Adipose tissue (tissue), 3 donors: ENCODE data around the gene HPSE2. TPM values are rescaled to one million over a fixed set of nuclear protein-coding genes. Genes with fewer than 3 reads are reported as not detected.
"Not testable (repeated sequence)": the region's sequence is repeated elsewhere in the genome, so short reads cannot be mapped to it uniquely, and the experiment has no call there.

Experiments
- H3K27ac ChIP-seq: one replicate; pipeline ENCODE4 v1.5.1; 2013; ENCODE audit warnings: low read depth, low read length
- WGBS, 3 donors: extraction: QIAGEN DNeasy Blood & Tissue Kit; methylation state at CpG; one replicate each; pipeline ENCODE4 v1.1.7; 2013; 5-methylcytosine and 5-hydroxymethylcytosine counted together
- polyA plus RNA-seq, 3 donors: library from polyadenylated mRNA; stranded (reverse); fragments of 200-250 nt; gene quantifications; one replicate each; pipeline ENCODE4 v1.2.3, GENCODE V29; 2013
- donor health status: healthy with polysubstance abuse.
- donor health status: Bipolar disorder and iron deficiency.
- donor health status: healthy.

The HPSE2 gene
- polyA plus RNA-seq, 3 donors: 0.06 to 2.4 (median 1.0) TPM

- H3K27ac ChIP-seq: no peak overlapping the region
- 49 to 62% (median 56%) methylated on average over 4 of the region's 4 CpGs for WGBS, 3 donors
These were observed 668.1 kb downstream of the HPSE2 start for GRCh38 chr10:98567391-98568133.

- 46 to 56% (median 56%) methylated on average over 2 of the region's 2 CpGs for WGBS, 3 donors
- H3K27ac ChIP-seq: no peak overlapping the region
These were observed 671.8 kb downstream of the HPSE2 start for GRCh38 chr10:98563811-98564210.

GRCh38 chr10:98560565-98560964 is 675.1 kb downstream of the HPSE2 start:
- H3K27ac ChIP-seq: no peak overlapping the region

GRCh38 chr10:98556061-98556460 is 679.6 kb downstream of the HPSE2 start:
- H3K27ac ChIP-seq: no peak overlapping the region
- WGBS, 3 donors: 46 to 68% (median 67%) methylated on average over 3 of the region's 3 CpGs

More at GRCh38 chr10:98560565-98560964, 675.1 kb downstream of the HPSE2 start:
- 50 to 85% (median 84%) methylated on average over 2 of the region's 2 CpGs for WGBS, 3 donors

- H3K27ac ChIP-seq: no peak overlapping the region
- WGBS, 3 donors: 28 to 53% (median 44%) methylated on average over 7 of the region's 7 CpGs
These were observed 680.5 kb downstream of the HPSE2 start for GRCh38 chr10:98555021-98555619.

GRCh38 chr10:98541561-98541960 is 694.1 kb downstream of the HPSE2 start:
- WGBS, 3 donors: 56 to 67% (median 61%) methylated on average over 6 of the region's 7 CpGs
- H3K27ac ChIP-seq: not testable (repeated sequence)

- 67 to 80% (median 72%) methylated on average over 1 of the region's 1 CpG for WGBS, 3 donors
- H3K27ac ChIP-seq: no peak overlapping the region
These were observed 696.1 kb downstream of the HPSE2 start for GRCh38 chr10:98539578-98539977.

- no peak overlapping the region for H3K27ac ChIP-seq
These were observed 697.2 kb downstream of the HPSE2 start for GRCh38 chr10:98538472-98538871.

GRCh38 chr10:98536551-98536950 is 699.1 kb downstream of the HPSE2 start:
- WGBS, 3 donors: 48 to 77% (median 71%) methylated on average over 3 of the region's 3 CpGs
- no peak overlapping the region for H3K27ac ChIP-seq

GRCh38 chr10:98533746-98534445 is 701.8 kb downstream of the HPSE2 start:
- no peak overlapping the region for H3K27ac ChIP-seq
- WGBS, 3 donors: 79 to 95% (median 87%) methylated on average over 3 of the region's 3 CpGs

- 60 to 64% (median 64%) methylated on average over 3 of the region's 3 CpGs for WGBS, 3 donors
- no peak overlapping the region for H3K27ac ChIP-seq
These were observed 702.4 kb downstream of the HPSE2 start for GRCh38 chr10:98533241-98533640.

- 88 to 93% (median 90%) methylated on average over 9 of the region's 9 CpGs for whole genome bisulfite sequencing, 3 donors
- H3K27ac ChIP-seq: no peak overlapping the region
These were observed 706.9 kb downstream of the HPSE2 start for GRCh38 chr10:98528805-98529183.

- 61 to 67% (median 64%) methylated on average over 8 of the region's 8 CpGs for WGBS, 3 donors
- no peak overlapping the region for H3K27ac ChIP-seq
These were observed 707.4 kb downstream of the HPSE2 start for GRCh38 chr10:98528166-98528804.

GRCh38 chr10:98525969-98526368 is 709.7 kb downstream of the HPSE2 start:
- H3K27ac ChIP-seq: no peak overlapping the region
- WGBS, 3 donors: 77 to 89% (median 88%) methylated on average over 3 of the region's 3 CpGs

- WGBS, 3 donors: 89 to 92% (median 91%) methylated on average over 8 of the region's 8 CpGs
- no peak overlapping the region for H3K27ac ChIP-seq
These were observed 711.5 kb downstream of the HPSE2 start for GRCh38 chr10:98524124-98524523.

GRCh38 chr10:98519841-98520240 is 715.8 kb downstream of the HPSE2 start:
- no peak overlapping the region for H3K27ac ChIP-seq
- 70 to 78% (median 72%) methylated on average over 2 of the region's 2 CpGs for WGBS, 3 donors

GRCh38 chr10:98517672-98518071 is 718.0 kb downstream of the HPSE2 start:
- 48 to 78% (median 48%) methylated on average over 2 of the region's 2 CpGs for WGBS, 3 donors
- H3K27ac ChIP-seq: no peak overlapping the region

GRCh38 chr10:98516352-98516751 is 719.3 kb downstream of the HPSE2 start:
- 55 to 70% (median 61%) methylated on average over 2 of the region's 2 CpGs for WGBS, 3 donors
- H3K27ac ChIP-seq: no peak overlapping the region

GRCh38 chr10:98513704-98514103 is 721.9 kb downstream of the HPSE2 start:
- WGBS, 3 donors: 44 to 69% (median 60%) methylated on average over 1 of the region's 1 CpG
- no peak overlapping the region for H3K27ac ChIP-seq
